ENCODE measurements around the gene IRGC.

- TF ChIP-seq EZH2 (optimal IDR thresholded peaks at IDR 0.05; ENCODE audit: low read depth, low read length): no peak
- TF ChIP-seq CTCF (IDR thresholded peaks at IDR 0.05; ENCODE audit: low read length): no peak
- TF ChIP-seq EZH2phosphoT487 (IDR thresholded peaks at IDR 0.05; ENCODE audit: low read length): no peak
These were observed 24.1 kb upstream of the IRGC start for GRCh38 chr19:43691755-43692154.

Data from MM.1S (cell line).